Activated naive CD8-positive, alpha-beta T cell treated with anti-CD3 and anti-CD28 coated beads, Interleukin-2, amount 50 U/mL, for 24 hours (primary cell): ENCODE measurements around the gene GOLPH3L.
"Not testable (repeated sequence)": the region's sequence is repeated elsewhere in the genome, so short reads cannot be mapped to it uniquely, and the experiment has no call there.

Experiments
- ATAC-seq: fragments of 150-1000 bp; cut with Tn5 transposase; one replicate; pipeline ENCODE4 v1.10.0; 2021
- DNase-seq: peaks from one replicate; pipeline ENCODE4 v3.0.0; 2021
- H3K27ac Mint-ChIP-seq: one replicate; pipeline ENCODE4 v1.8.0; 2021; ENCODE audit warnings: mild to moderate bottlenecking, mixed read lengths
- H3K27me3 Mint-ChIP-seq: one replicate; pipeline ENCODE4 v1.8.0; 2021; ENCODE audit warnings: mixed read lengths
- H3K36me3 Mint-ChIP-seq: one replicate; pipeline ENCODE4 v1.8.0; 2021; ENCODE audit warnings: low read depth, mixed read lengths
- H3K4me1 Mint-ChIP-seq: one replicate; pipeline ENCODE4 v1.8.0; 2021; ENCODE audit warnings: mixed read lengths
- H3K4me3 Mint-ChIP-seq: one replicate; pipeline ENCODE4 v1.8.0; 2021; ENCODE audit warnings: mild to moderate bottlenecking, moderate library complexity, mixed read lengths
- H3K9me3 Mint-ChIP-seq: one replicate; pipeline ENCODE4 v1.8.0; 2021; ENCODE audit warnings: mixed read lengths

GOLPH3L gene

DNA sequence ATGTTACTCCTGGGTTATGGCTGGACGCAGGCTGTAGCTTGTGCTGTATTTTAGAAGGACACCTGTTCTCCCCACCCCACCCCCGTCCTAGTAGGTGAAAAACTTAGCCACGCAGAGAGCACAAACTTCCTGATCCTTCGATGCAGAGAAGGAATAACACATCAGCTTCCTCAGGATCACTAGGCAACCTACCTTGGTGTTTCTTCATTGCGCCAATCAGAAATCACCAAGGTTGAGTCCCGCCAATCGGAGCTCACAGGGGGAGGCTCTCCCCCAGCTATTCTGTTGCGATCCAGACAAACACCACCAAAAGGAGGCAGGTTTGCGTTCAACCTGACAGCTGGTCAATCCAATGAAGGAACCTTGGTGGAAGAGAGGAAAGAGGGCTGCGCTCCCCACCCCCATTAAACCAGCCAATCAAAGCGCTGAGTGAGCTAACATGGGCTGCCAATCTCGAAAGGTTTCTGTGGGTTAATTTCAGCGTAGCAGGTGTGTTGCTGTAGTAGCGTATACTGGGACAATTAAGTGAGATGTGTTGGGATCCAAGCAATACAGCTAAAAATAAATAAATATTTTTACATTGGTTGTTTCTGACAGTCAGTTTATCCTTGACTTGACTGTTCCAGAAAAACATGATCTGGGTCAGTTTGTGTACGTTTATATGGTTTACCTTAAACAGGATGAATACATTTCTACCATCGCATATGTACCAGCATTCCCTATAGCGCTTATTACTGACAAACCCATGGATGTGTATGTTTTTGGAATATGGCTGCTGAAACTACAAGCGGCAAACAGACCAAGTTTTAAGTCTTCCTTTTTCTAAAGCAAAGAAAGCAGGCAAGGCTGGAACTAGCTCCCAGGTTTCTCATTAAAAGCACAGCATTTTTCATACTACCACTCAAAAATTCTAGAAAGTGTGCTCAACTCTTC, at the start of gene GOLPH3L:
GOLPH3L (minus strand) TSS at position 160 of the 933 bp plus-strand sequence. CDS start 2,316 bp downstream, outside the sequence.
- Mint-ChIP-seq H3K9me3 (no peaks in the 10 kb centered on the region), H3K27me3 (peaks cover 1% of the 10 kb centered on the region), H3K4me3 (peak within 1 kb of the TSS; percentile 92), H3K27ac (peak within 1 kb of the TSS; percentile 82), H3K36me3 (peaks cover 13% of the 10 kb centered on the region), H3K4me1 (peaks cover 19% of the 10 kb centered on the region)
- ATAC-seq, result peak; percentile 100
- peak; percentile 84 for DNase-seq

DNA sequence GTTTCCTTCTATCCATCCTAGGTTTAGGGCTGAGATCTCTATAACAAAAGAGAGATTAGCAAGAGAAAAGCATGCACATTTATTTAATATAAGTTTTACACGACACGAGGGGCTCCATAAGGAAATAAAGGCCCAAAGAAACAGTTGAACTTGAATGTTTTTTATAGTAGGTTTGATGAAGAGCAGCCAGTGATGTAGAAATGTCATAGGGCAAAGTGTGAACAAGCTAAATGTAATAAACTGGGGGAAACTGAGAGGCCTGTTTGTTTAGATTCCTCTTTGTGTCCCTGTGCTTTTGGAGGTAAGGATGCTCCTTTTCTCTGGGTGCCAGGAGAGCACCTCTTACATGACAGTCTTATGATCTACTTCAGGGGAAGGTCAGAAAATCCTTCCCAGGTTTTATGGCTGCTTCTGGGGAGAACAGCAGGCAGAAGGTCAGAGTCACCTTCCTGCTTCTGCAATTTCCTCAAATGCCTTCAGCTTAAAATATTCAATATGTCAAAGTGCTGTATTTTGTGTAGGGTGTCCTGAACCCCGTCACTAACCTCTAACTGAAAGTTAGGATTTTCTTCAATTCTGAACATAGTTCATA, 33.3 kb upstream of the GOLPH3L start:
- no peak for ATAC-seq
- Mint-ChIP-seq H3K4me1 (no peaks in the 10 kb centered on the region), H3K27me3 (no peaks in the 10 kb centered on the region), H3K9me3 (no peaks in the 10 kb centered on the region), H3K4me3 (no peak overlapping the region), H3K27ac (no peak overlapping the region), H3K36me3 (no peaks in the 10 kb centered on the region)
- no peak for DNase-seq

DNA sequence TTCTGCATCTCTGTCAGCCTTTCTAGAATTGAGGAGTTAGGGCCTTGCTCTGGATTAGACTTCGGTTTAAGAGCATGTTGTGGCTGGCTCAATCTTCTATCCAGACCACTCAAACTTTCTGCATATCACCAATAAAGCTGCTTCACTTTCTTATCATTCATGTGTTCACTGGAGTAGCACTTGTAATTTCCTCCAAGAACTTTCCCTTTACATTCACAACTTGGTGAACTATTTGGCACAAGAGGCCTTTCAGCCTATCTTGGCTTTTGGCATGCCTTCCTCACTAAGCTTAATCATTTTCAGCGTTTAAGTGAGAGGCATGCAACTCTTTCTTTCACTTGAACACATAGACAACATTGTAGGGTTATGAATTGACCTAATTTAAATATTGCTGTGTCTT, 27.4 kb upstream of the GOLPH3L start:
- DNase-seq (no peak), ATAC-seq (no peak)
- H3K27me3 Mint-ChIP-seq, result no peaks in the 10 kb centered on the region
- no peaks in the 10 kb centered on the region for H3K4me1 Mint-ChIP-seq
- no peaks in the 10 kb centered on the region for H3K9me3 Mint-ChIP-seq
- no peaks in the 10 kb centered on the region for H3K36me3 Mint-ChIP-seq
- no peak overlapping the region for H3K27ac Mint-ChIP-seq
- no peak overlapping the region for H3K4me3 Mint-ChIP-seq

DNA sequence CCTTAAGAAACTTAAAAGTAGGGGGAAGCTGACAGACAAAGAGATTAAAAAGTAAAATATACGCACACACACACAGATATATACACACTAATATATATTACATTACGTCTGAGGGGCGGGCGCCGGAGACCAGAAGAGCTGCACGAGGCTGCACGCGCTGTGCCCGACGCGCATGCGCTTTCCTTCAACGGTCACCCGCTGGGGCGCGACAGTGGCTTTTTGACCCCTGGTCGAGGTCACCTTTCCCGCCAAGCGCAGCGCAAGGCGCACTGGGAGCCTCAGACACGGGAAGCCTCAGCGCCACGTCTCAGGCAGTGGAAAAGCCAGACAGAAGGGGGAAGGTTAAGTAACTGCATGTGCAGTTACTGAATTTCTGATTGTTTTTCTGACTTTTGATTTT, 23.7 kb upstream of the GOLPH3L start, which contains the start of gene HORMAD1:
HORMAD1 (minus strand) TSS at position 193 of the 400 bp plus-strand sequence. CDS start 1,390 bp downstream, outside the sequence.
- Mint-ChIP-seq H3K36me3 (no peaks in the 10 kb centered on the region), H3K9me3 (no peaks in the 10 kb centered on the region), H3K4me1 (peaks cover 2% of the 10 kb centered on the region), H3K27me3 (no peaks in the 10 kb centered on the region), H3K27ac (no peak within 1 kb of the TSS), H3K4me3 (no peak within 1 kb of the TSS)
- DNase-seq (no peak), ATAC-seq (no peak)

DNA sequence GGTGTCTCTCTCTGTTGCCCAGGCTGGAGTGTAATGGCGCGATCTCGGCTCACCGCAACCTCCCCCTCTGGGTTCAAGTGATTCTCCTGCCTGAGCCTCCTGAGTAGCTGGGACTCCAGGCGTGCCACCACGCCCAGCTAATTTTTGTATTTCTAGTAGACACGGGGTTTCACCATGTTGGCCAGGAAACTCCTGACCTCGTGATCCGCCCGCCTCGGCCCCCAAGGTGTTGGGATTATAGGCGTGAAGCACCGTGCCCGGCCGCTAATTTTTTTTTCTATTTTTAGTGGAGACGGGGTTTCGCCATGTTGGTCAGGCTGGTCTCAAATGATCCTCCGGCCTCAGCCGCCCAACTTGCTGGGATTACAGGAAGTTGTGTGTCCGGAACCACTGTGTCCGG, 23.1 kb upstream of the GOLPH3L start:
- no peaks in the 10 kb centered on the region for H3K36me3 Mint-ChIP-seq
- no peak for ATAC-seq

DNA sequence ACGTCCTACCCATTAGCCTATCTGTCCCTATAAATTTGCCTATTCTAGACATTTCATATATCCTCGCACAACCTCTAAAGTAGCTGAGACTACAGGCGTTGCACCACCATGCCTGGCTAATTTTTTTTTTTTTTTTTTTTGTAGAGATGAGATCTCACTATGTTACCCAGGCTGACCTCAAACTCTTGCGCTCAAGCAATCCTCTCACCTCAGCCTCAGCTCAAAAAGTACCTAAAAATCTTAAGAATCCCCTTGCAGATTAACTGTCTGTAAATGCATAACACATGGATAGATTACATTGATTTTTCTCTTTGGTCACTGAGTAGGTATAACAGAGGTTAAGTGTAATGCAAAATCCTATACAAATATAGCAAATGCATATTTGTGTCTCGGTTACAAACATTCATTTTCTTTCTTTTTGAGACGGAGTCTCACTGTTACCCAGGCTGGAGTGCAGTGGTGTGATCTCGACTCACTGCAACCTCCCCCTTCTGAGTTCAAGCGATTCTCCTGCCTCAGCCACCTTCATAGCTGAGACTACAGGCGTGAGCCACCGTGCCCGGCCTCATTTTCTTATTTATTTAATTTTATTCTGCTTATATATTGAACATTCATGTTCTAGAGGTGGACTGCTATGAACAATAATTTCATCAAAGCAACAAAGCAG, 21.4 kb upstream of the GOLPH3L start:
- H3K4me3 Mint-ChIP-seq, result no peak overlapping the region
- DNase-seq, result no peak
- H3K27me3 Mint-ChIP-seq, result no peaks in the 10 kb centered on the region
- H3K9me3 Mint-ChIP-seq, result no peaks in the 10 kb centered on the region
- H3K27ac Mint-ChIP-seq, result no peak overlapping the region
- no peak for ATAC-seq
- H3K36me3 Mint-ChIP-seq, result no peaks in the 10 kb centered on the region
- peaks cover 2% of the 10 kb centered on the region for H3K4me1 Mint-ChIP-seq

More for the DNA sequence above, 23.1 kb upstream of the GOLPH3L start:
- Mint-ChIP-seq H3K27ac (no peak overlapping the region), H3K4me1 (peaks cover 2% of the 10 kb centered on the region), H3K4me3 (no peak overlapping the region), H3K27me3 (no peaks in the 10 kb centered on the region), H3K9me3 (no peaks in the 10 kb centered on the region)
- DNase-seq, result no peak

DNA sequence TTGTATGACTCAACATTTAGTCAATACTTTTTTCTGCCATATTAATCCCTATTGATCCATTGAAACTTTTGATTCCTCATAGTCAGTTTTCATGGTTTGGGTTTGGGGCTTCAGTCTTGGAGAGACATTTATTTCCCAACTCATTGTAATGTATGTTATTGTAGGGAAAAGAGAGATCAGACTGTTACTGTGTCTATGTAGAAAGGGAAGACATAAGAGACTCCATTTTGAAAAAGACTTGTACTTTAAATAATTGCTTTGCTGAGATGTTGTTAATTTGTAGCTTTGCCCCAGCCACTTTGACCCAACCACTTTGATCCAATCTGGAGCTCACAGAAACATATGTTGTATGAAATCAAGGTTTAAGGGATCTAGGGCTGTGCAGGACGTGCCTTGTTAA, 12.1 kb upstream of the GOLPH3L start:
- not testable (repeated sequence) for H3K4me1 Mint-ChIP-seq, H3K4me3 Mint-ChIP-seq, H3K27ac Mint-ChIP-seq, DNase-seq, H3K36me3 Mint-ChIP-seq, ATAC-seq, H3K9me3 Mint-ChIP-seq, H3K27me3 Mint-ChIP-seq

DNA sequence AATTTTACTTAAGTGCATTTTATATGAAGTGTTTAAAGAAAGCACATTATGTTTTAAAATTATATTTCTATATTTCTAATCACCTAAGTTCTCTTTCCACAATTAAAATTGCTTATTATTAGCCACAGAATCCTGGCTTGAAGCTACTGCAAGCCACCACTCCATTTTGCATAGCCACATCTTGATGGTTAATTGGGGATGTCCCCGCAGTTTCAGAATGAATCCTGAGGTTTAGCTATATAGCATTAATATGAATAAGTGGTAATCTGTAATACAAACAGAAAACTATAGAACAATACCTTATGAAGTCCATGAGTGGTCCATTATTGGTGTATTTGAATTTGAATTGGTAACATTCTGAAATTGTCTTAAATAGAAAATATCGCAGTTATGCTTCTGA, 11.6 kb upstream of the GOLPH3L start:
- ATAC-seq, result peak; percentile 94
- Mint-ChIP-seq H3K27ac (no peak overlapping the region), H3K4me1 (peaks cover 9% of the 10 kb centered on the region), H3K27me3 (peaks cover 2% of the 10 kb centered on the region), H3K36me3 (no peaks in the 10 kb centered on the region), H3K9me3 (no peaks in the 10 kb centered on the region), H3K4me3 (no peak overlapping the region)
- peak; percentile 42 for DNase-seq

DNA sequence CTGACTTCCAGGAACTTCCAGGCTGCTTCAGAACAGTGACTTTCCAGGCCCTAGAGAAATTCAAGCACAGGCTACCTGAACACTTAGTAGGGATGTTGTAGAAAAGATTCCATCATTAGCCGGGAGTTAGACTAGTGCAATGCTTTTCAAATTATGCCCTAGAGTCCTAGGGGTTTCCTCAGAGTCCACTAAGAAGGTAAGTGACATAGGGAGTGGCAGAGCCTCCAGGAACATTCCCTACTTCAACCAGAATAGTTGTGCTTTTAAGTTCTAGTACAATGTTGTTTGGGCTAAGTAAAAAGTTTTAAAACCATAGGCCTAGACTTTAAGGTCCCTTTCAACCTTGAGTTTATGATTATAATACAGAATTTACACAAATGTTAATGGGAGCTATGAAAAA, 9.1 kb upstream of the GOLPH3L start:
- DNase-seq (no peak), ATAC-seq (no peak)
- no peaks in the 10 kb centered on the region for H3K9me3 Mint-ChIP-seq
- peaks cover 2% of the 10 kb centered on the region for H3K27me3 Mint-ChIP-seq
- no peak overlapping the region for H3K4me3 Mint-ChIP-seq
- H3K27ac Mint-ChIP-seq, result no peak overlapping the region
- no peaks in the 10 kb centered on the region for H3K36me3 Mint-ChIP-seq
- peaks cover 9% of the 10 kb centered on the region for H3K4me1 Mint-ChIP-seq

DNA sequence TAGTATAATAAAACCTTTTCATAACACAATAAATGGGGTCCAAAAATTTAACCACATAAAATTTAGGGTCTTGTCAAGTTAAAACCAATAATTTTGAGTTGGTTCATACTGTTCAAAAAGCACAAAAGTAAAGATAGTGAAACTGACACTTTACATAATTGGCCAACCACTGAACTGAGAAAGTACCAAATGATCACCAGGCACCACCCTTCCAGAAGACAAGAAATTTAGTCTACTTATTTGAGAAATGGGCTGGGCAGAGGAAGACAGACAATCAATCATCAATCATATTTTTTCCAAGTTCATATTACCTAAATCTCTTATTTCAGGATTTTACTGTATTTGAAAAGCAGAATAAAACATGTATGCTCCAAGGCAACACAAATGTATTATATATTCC, 6.5 kb upstream of the GOLPH3L start:
- Mint-ChIP-seq H3K4me1 (peaks cover 2% of the 10 kb centered on the region), H3K4me3 (no peak overlapping the region), H3K9me3 (no peaks in the 10 kb centered on the region), H3K27me3 (peaks cover 1% of the 10 kb centered on the region), H3K27ac (no peak overlapping the region), H3K36me3 (no peaks in the 10 kb centered on the region)
- no peak for DNase-seq
- ATAC-seq, result no peak

DNA sequence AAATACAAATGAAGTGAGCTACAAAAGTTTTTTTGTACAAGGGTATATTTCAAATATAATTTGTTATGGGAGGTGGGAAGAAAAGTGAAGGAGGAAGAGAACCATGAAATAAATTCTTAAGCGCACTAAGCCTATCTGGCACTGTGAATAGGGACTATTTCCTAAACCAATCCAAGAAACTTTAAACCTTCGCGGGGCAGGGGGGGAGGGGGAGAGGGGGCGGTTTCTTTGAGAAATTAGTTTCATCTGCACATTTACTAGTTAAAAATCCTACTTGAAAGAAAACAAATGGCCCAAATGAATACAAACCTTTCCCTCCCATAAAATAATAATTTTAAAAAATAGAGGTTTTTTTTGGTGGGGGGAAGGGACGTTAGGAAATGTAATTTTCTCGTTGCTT, 364 bp downstream of the GOLPH3L start:
- peaks cover 14% of the 10 kb centered on the region for H3K36me3 Mint-ChIP-seq
- ATAC-seq (no peak), DNase-seq (no peak)
- H3K27me3 Mint-ChIP-seq, result peaks cover 1% of the 10 kb centered on the region
- H3K27ac Mint-ChIP-seq, result peak overlapping the region; percentile 82
- H3K4me1 Mint-ChIP-seq, result peaks cover 19% of the 10 kb centered on the region
- peak overlapping the region; percentile 92 for H3K4me3 Mint-ChIP-seq
- H3K9me3 Mint-ChIP-seq, result no peaks in the 10 kb centered on the region

DNA sequence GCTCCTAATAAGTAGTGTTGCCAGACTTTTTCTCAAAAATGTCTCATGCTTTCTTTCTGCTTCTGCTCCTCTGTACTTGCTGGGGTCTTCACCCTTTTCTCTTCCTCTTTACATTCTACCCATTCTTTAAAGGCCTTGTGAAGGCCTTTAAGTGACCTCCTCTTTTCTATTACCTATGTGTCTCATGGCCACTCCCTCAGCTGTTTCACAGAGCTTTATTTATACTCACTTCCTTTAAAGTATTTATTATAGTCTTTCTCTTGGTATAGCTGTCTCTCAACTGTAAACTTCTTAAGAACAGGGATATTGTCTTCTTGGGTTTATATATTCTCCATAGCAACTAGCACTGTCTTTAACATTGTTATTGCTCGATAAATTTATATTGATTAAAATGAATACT, 792 bp downstream of the GOLPH3L start:
- DNase-seq (no peak), ATAC-seq (no peak)
- H3K36me3 Mint-ChIP-seq, result peaks cover 16% of the 10 kb centered on the region
- peaks cover 21% of the 10 kb centered on the region for H3K4me1 Mint-ChIP-seq
- H3K9me3 Mint-ChIP-seq, result no peaks in the 10 kb centered on the region
- H3K27me3 Mint-ChIP-seq, result peaks cover 1% of the 10 kb centered on the region
- H3K4me3 Mint-ChIP-seq, result peak overlapping the region; percentile 92
- H3K27ac Mint-ChIP-seq, result peak overlapping the region; percentile 13

DNA sequence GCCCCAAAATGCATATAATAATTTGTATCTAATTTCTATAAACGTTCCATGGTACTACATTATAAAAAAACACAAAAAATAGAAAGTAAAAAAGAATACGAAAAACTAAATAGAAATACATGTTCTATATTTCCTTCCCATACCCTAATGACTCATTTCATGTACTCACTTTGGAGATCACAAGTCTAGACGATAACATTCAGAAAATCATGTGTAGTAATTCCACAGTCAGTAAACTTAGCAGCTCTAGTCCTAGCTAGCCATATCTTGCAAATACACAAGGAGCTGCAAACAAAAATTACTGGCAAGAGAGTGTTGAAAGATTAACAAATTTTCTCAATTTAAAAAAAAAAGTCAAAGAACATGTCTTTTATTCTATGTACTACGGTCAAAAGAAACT, 1.4 kb downstream of the GOLPH3L start:
- Mint-ChIP-seq H3K9me3 (no peaks in the 10 kb centered on the region), H3K36me3 (peaks cover 16% of the 10 kb centered on the region), H3K4me1 (peaks cover 21% of the 10 kb centered on the region), H3K27me3 (peaks cover 1% of the 10 kb centered on the region), H3K27ac (no peak overlapping the region), H3K4me3 (peak overlapping the region; percentile 46)
- DNase-seq (no peak), ATAC-seq (no peak)

DNA sequence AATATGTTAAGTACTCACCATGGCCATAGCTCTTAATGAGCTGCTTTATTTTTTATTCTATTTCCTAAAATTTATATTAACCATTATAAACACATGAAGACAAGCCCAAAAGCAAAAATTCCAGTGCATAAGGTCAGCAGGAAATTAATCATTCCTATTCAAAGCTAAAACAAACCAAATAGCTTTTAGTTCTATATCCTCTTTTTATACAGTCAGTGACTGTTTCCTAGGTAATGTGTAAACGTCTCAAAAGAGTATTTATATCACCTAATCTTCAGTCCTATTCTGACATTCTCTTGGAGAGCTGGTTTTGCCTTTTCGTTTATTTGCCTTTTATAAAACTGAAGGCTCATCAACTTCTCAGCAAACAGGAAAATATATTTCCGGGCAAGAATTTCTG, 4.2 kb downstream of the GOLPH3L start:
- Mint-ChIP-seq H3K36me3 (peaks cover 20% of the 10 kb centered on the region), H3K27me3 (no peaks in the 10 kb centered on the region), H3K4me1 (peaks cover 26% of the 10 kb centered on the region), H3K4me3 (no peak overlapping the region), H3K9me3 (no peaks in the 10 kb centered on the region), H3K27ac (no peak overlapping the region)
- ATAC-seq (no peak), DNase-seq (no peak)

DNA sequence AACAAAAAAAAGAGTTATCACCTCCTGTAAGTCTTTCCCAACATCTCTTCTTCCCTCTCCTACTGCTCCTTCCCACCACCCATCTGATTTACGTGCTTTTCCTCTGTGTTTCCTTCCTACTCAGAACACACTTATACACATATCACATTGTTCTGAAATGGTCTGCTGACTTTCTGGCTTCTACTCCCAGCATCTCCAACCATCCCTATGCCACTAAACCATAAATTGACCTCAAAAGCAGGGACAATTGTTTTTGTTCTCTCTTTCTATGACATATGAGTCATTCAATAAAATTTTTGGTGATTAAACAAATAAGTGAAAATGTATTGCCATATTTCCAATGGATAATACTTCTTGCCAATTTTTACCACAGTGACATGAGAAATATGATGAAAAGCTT, 8.2 kb downstream of the GOLPH3L start:
- no peak for ATAC-seq

More for the DNA sequence above, 8.2 kb downstream of the GOLPH3L start:
- Mint-ChIP-seq H3K27ac (no peak overlapping the region), H3K4me1 (peaks cover 15% of the 10 kb centered on the region), H3K36me3 (peaks cover 13% of the 10 kb centered on the region), H3K9me3 (no peaks in the 10 kb centered on the region), H3K27me3 (no peaks in the 10 kb centered on the region), H3K4me3 (no peak overlapping the region)
- no peak for DNase-seq
